NCI-H2171 treated with DMSO at 0.1 percent for 48 hours (cell line): ENCODE measurements around the gene PRR15L.
"Not testable (repeated sequence)": the region's sequence is repeated elsewhere in the genome, so short reads cannot be mapped to it uniquely, and the experiment has no call there.

Experiments
- DNase-seq: peaks from one replicate; lab custom pipeline; 2025; lab: John Stamatoyannopoulos, UW

PRR15L gene

DNA sequence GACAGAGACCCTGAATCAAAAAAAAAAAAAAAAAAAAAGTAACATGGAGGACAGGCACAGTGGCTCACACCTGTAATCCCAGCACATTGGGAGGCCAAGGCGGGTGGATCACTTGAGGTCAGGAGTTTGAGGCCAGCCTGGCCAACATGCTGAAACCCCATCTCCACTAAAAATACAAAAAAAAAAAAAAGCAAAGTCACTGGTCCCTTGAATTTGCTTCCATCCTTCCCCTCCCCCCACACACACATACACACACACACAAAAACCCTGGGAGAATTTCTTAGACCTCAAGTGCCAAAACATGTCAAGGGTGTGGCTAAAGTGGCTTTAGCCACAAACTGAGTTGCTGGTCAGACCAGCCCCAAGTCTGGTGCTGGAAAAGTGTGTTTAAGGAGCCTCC is 30.8 kb upstream of the PRR15L start:
- DNase-seq: not testable (repeated sequence)

DNA sequence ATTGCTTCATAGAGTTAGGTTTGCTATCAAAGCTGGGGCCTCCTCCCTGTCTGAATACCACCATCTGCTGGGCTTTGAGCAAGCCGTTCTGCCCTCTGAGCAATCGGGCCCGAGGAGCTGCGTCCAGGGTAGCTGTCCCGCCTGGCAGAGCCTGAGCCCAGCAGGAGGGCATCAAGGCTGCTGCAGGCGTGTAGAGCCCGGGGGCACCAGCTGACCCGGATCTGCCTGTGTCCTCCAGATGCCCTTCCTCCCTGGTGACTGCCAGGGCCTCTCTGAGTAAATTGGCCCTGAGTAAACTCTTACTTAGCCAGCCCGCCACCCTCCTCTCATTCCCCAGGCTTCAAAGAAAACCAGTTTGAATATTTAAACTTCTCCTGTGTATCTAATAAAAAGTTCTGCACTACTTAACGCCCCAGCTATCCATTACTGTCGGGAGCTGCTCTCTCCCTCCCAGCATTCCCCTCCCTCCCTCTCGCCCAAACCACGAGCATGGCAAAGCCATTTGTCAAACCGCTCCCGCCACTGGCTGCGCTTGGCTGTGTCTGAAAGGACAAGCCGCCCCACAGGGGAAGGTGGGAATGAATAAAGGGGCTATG is 29.7 kb upstream of the PRR15L start:
- DNase-seq: no peak

DNA sequence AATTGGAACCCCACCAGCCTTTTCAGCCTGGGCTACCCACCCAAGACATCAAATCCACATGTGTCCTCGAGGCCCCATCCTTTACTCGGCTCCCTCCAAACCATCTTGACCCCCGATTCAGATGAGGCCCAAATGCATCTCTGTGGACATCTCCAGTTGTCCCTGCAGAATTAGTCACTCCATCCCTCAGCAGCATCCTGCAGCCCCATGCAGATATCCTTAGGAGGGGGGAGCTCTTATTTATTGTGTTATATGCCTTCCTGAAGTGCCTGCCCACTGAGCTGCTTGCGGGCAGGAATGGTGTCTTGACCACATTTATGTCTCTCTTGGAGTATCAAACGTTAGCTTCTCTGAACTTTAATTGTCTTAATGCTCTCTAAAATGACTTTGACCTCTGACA is 28.8 kb upstream of the PRR15L start:
- no peak for DNase-seq

DNA sequence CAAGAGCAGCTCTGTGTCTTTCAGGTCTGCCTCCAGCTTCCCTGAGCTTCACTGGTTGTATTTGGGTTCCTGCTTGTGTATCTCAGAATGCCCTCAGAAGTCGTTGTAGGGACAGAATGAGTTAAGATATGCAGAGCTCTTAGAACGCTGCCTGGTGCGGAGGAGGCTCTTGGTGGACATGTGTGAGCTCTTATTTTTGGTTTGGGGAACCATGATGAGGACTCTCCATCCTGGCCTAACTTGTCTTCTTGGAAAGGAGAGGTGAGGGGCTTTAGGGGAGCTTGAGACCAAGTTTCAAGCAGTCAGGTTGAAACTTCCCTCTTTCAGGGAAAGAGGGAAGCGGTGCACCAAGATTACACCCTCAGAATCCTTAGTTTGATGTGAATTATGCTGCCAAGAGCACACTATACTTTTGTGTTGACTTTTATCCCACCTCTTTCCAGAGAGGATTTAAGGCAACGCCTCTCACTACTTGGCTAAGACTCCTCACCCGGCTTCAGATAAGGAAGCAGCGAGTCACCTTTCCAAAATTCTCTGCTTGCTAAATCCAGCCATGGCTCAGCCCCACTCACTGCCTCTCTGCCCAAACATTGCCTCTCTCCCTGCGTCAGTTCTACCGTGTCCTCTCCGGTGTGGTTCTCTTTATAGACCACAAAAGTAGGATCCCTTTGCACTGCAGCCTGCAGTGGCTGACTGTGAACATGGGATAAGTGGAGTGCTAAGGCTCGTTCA is 26.0 kb upstream of the PRR15L start:
- no peak for DNase-seq

GRCh38 chr17:47982645-47983390 is 25.1 kb upstream of the PRR15L start:
- no peak for DNase-seq

- DNase-seq: no peak
Measured at GRCh38 chr17:47982091-47982617, 24.5 kb upstream of the PRR15L start.

DNA sequence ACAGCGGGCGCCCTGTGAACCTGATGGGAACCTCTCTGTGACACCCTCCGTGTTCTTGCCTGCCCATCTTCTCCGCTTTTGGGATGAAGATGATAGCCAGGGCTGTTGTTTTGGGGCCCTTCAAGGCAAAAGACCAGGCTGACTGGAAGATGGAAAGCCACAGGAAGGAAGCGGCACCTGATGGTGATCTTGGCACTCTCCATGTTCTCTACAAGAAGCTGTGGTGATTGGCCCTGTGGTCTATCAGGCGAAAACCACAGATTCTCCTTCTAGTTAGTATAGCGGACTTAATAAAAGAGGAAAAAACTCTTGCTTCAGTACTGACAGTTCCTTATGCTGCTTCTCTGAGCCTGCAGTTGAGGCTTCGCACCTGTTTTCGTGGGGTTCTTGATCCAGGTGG is 23.8 kb upstream of the PRR15L start:
- DNase-seq: no peak

- peak; percentile 19 for DNase-seq
Measured at GRCh38 chr17:47980541-47980940, 22.9 kb upstream of the PRR15L start.

- peak; percentile 70 for DNase-seq
Measured at GRCh38 chr17:47978324-47978723, 20.6 kb upstream of the PRR15L start.

GRCh38 chr17:47975823-47976205 is 18.1 kb upstream of the PRR15L start:
- no peak for DNase-seq

- DNase-seq: no peak
Measured at GRCh38 chr17:47975189-47975822, 17.6 kb upstream of the PRR15L start.

DNA sequence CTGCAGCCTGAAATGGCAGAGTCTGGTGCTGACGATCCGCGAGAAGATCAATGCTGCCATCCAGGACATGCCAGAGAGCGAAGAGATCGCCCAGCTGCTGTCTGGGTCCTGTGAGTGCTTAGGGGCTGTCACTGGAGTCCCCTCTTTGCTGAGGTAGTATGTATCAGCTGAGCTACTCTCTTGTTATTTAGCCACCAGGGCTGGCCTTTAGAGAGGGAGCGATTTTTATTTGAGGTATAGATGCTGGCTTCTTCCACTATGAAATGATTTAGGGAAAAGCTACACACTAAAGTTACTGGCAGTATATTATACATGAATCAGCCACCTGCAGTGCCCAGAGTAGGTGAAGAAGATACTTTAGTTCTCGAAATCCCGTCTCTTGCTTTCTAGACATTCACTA is 15.9 kb upstream of the PRR15L start:
- peak; percentile 22 for DNase-seq

DNA sequence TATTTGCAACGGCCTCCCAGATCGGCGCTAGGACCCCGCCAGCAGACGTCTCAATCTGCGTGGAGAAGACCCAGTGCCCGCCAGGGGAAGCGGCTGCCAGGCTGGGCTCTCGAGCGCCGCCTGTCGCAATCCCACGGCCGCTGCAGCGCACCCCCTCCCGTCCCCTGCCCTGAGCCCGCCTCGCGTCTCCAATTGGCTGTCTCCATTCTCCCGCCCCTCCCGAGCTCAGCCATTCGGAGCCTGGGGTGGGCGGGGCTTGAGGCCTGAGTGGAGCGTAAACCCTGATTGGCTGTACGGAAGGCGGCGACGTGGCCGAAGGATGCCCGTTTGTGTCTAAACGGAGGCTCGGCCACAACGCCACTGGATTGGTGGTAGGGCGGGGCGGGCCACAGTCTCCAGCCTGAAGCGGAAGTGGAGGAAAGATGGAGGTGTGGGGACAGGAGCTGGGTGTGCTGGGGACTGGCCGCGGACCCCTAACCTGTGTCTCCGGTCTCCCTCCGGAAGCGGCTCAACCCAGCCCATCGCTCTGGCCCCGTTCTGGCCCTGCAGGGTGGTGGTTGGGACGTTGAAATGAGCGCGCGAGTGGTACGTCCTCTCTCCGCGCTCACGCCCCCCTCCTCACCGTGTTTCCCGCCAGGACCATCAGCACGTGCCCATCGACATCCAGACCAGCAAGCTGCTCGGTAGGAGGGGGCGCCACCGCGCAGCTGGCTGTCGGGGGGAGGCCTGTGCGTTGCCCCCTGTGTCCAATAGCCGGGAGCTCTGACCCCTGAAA is 13.2 kb upstream of the PRR15L start, which contains the start of gene CDK5RAP3:
Gene CDK5RAP3, plus strand, starts transcription at position 389 of the 775 bp plus-strand sequence. Its CDS starts 34 bp downstream, at position 423.
- DNase-seq: peak; percentile 99

DNA sequence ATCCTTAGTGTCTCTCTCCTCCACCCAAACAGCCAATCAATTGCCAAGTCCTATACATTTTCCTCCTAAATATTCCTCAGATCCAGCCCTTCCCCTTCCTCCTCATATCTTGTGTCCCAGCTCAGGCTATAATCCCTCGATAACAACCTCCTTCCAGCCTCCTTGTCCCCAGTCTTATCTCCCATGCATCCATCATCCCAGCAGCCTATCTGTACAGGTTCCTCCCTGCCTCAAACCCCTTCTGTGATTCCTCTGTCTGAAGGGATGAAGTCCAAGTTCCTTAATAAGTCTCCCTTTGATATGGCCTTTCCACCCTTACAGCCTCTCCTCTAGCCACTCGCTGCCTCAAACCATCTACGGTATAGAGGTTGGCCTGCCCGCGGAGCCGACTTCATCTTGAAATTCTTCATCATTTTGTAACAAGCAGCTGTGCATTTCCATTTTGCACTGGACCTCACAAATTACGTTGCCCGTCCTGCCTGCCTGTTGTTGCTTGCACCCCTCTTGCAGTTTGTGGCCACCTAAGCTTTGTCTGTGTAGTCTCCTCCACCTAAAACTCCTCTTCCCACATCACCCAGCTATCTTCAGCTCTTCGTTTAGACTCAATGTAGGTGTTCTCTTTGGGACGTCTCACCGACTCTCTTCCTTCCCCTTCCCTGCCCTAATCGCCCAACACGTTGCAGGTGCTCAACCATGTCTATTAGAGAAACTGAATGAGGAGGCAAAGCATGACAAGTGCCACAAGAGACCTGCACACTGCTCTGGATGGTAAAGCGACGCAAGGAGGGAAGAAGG is 12.4 kb upstream of the PRR15L start:
- DNase-seq: no peak

- no peak for DNase-seq
Measured at GRCh38 chr17:47968836-47969235, 11.2 kb upstream of the PRR15L start.

DNA sequence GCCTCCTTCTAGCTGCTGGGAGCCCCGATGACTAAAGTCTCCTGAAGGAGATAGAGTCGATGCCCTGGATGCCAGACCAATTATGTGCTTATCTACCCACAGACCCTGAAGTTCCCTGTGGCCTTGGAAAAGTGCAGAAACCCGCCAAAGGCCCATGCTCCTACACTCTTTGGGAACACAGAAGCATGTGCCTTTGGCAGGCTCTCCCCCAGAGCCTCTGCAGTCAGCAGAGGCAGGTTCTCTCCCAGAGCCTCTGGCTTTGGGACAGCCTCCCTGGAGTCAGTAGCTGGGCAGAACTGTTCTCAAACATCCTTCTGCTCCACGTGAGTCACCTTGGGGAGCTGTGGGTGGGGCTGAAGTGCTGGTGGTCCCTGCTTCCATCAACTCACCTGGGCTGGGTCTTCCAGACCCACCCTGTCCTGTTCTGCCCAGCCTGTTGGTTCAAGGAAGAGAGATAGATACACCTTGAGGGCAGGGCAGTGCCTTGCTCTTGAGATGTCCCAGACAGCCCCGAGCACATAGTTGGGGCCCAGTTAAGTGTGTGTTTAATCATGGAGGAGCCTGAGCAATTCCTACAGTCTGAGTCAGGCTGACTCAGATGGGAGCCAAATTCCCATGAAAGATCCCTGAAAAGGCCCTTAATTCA is 10.0 kb upstream of the PRR15L start:
- no peak for DNase-seq

DNA sequence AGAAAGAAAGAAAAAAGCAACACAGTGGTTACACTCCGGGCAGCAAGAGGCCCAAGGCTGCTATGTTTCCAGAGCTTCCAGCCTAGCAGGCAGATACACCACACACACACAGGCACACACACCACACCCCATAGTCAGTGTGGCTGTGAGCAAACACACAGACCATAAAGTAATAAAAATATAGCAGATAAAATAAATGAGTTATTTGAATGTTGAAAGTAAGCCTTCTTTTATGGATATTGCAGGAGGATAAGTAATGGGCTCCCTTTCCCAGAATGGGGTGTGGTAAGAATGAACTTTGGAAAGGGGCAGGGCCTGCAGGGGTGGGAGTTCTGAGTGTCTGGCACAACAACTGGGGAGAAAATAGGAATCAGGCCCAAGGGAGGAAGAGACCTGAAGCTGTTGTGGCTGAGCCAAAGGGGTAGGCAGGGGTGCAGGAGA is 8.4 kb upstream of the PRR15L start:
- DNase-seq: no peak

GRCh38 chr17:47964856-47965255 is 7.2 kb upstream of the PRR15L start:
- DNase-seq: no peak

DNA sequence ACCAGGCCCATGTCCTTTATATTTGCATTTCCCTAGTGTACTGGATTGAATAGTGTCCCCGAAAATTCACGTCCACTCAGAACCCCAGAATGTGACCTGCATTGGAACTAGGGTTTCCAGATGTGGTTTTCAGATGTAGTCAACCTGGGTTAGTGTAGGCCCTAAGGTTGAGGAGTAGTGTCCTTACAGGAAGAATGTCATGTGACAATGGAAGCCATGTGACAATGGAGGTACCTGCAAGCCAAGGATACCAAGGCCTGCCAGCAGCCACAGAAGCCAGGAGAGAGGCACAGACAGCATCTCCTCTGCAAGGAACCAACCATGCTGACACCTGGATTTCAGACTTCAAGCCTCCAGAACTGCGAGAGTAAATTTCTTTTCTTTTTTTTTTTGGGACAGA is 5.2 kb upstream of the PRR15L start:
- DNase-seq: no peak

GRCh38 chr17:47961406-47961805 is 3.7 kb upstream of the PRR15L start:
- no peak for DNase-seq
